Measurements from ENCODE around the gene GABARAPL1. TPM values are rescaled to one million over a fixed set of nuclear protein-coding genes. Genes with fewer than 3 reads are reported as not detected.

GABARAPL1 gene
- total RNA-seq, result 51.6 and 116 TPM in 2 replicates

GRCh38 chr12:10212739-10213131, at the start of gene GABARAPL1:
TSS of gene GABARAPL1 (plus strand) at chr12:10212877. CDS start at chr12:10213130, 253 bp downstream.

GRCh38 chr12:10171973-10172728, 40.5 kb upstream of the GABARAPL1 start, which contains the start of gene OLR1:
TSS of gene OLR1 (minus strand) at chr12:10172132. CDS start at chr12:10172077, 55 bp downstream.

GRCh38 chr12:10178821-10179220, 33.9 kb upstream of the GABARAPL1 start, which contains the start of gene TMEM52B:
TSS of gene TMEM52B (plus strand) at chr12:10179032. CDS start at chr12:10179575, 543 bp downstream.

Other genes starting within 250 kb of the GABARAPL1 start
- not detected in 2 replicates for gene CLEC12A, start 241.5 kb upstream of the GABARAPL1 start, total RNA-seq
- not detected in 2 replicates for gene CLEC1B, start 213.8 kb upstream of the GABARAPL1 start, total RNA-seq
- gene CLEC12B, start 202.2 kb upstream of the GABARAPL1 start, total RNA-seq, result 0.17 TPM in 1 of 2 replicates, not detected in the other
- not detected in 2 replicates for gene CLEC9A, start 182.2 kb upstream of the GABARAPL1 start, total RNA-seq
- gene CLEC1A, start 113.9 kb upstream of the GABARAPL1 start, total RNA-seq, result not detected in 2 replicates
- gene CLEC7A, start 82.7 kb upstream of the GABARAPL1 start, total RNA-seq, result not detected in 2 replicates
- gene OLR1, start 40.7 kb upstream of the GABARAPL1 start, total RNA-seq, result under 0.01 TPM in 1 of 2 replicates, not detected in the other
- gene TMEM52B, start 33.8 kb upstream of the GABARAPL1 start, total RNA-seq, result under 0.01 TPM in 1 of 2 replicates, not detected in the other
- gene KLRD1, start 95.0 kb downstream of the GABARAPL1 start, total RNA-seq, result 0.15 and 0.66 TPM in 2 replicates
- gene KLRK1, start 177.2 kb downstream of the GABARAPL1 start, total RNA-seq, result 0.29 TPM in 1 of 2 replicates, not detected in the other
- not detected in 2 replicates for gene KLRC4, start 196.9 kb downstream of the GABARAPL1 start, total RNA-seq
- not detected in 2 replicates for gene KLRC3, start 207.7 kb downstream of the GABARAPL1 start, total RNA-seq
- not detected in 2 replicates for gene KLRC2, start 223.1 kb downstream of the GABARAPL1 start, total RNA-seq
- 0.15 TPM in 1 of 2 replicates, not detected in the other for gene KLRC1, start 240.5 kb downstream of the GABARAPL1 start, total RNA-seq